AG08395 (cell line): ENCODE data around the gene KRT16.
"Not testable (repeated sequence)": the region's sequence is repeated elsewhere in the genome, so short reads cannot be mapped to it uniquely, and the experiment has no call there.

Experiments
- DNase-seq: peaks from one replicate; pipeline ENCODE4 v3.0.0; 2012; ENCODE audit warnings: mixed read lengths, low spot score

KRT16 gene

DNA sequence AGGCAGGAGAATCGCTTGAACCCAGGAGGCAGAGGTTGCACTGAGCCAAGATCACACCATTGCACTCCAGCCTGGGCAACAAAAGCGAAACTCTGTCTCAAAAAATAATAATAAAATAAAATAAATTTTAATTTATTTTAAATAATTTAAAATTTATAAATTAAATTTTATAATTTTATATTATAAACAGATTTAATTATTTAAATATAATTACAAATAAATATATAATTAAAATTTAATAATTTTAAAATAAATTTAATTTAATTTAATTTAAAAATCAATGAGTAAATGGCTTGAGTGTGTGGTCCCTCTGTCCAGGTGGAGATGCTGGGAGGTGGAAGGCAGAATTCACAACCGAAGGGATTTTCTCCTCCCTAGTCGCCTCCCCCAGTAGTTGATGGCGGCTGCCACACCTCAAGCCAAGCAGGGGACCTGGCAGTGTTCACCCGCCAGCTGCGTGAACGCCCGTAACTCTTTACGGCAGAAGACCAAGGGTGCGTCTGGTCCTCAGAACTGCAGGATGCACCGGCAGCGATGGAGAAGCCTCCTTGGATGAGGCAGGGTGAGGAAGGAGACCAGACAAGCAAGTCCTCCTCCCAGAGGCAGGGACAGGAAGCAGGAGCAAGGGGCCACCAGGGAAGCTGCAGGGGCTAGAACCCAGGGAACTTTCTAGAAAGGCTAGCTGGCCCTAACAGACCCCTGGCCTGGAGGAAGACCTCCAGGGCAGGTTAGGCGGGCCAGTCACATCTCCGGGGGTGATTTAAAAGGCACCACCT is 34.7 kb upstream of the KRT16 start:
- no peak for DNase-seq

GRCh38 chr17:41642252-41643156 is 29.9 kb upstream of the KRT16 start:
- no peak for DNase-seq

DNA sequence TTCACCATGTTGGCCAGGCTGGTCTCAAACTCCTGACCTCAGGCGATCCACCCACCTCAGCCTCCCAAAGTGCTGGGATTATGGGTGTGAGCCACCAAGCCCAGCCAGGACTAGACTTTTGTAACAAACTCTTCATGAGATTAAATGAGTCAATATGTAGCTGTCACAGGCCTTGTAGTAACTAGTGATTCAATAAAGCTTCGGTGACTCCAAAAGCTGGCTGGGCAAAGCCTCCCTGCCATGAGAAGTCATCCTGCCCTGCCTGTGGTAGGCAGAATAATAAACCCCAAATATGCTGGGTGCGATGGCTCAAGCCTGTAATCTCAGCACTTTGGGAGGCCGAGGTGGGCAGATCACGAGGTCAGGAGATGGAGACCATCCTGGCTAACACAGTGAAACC is 28.0 kb upstream of the KRT16 start:
- DNase-seq: not testable (repeated sequence)

DNA sequence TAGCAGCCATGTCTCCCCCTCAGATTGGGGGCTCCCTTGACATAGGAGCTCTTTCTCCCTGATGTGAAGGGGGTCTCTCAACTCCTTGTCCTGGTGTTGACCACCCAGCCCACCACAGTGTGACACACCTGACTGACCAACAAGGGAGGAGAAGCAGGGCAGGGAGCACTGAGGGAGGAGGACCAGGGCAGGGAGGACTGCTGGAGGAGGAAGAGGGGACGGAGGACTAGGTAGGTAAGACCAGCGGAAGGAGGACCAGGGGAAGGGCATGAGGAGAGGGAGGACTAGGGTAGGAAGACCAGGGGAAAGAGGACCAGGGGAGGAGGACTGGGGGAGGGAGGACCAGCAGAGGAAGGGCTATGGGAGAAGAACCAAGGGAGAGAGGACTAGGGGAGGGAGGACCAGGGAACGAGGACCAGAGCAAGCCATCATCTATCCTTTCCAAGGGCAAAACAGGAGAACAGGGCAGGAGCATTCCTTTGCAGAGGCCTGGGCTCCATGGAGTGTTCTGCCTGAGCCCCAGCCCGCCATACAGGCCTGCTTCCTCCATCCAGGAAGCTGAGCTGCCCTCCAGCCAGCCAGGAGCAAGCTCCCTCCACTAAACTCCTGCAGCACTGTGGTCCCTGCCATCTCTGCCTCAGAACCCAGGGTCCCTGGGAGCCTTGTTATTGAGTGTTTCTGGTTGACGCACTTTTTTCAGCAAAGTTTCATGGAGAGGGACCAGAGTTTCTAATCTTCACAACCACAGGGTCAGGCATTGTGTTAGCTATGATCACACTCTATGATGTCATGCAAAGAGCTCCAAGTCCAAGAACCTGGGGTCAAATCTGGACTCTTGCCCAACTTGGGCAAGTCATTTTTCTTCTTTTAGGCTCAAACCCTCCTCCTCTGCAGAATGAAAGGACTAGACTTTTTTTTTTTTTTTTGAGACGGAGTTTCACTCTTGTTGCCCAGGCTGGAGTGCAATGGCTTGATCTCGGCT is 27.2 kb upstream of the KRT16 start:
- DNase-seq: no peak

GRCh38 chr17:41638941-41639340 is 26.4 kb upstream of the KRT16 start:
- DNase-seq: no peak

DNA sequence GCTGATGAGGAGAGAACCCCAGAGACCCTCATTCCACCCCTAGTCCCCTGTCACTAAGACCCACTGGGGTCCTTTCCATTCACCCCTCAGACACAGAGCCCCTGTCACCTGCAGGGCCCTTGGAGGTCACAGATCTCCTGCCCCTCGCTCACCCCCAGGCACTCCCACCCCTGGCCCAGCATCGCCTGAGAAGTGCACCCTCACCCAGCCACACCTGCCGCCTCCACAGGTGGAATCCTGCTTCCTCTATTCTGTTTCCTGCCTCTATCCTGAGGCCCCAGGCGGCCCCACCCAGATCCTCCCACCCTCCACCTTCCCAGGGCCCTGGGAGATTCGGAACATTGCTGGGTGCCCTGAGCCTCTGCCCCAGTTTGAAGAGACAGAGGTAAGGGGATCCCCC is 25.6 kb upstream of the KRT16 start:
- no peak for DNase-seq

- DNase-seq: no peak
Observed at GRCh38 chr17:41636652-41637051, 24.1 kb upstream of the KRT16 start.

- DNase-seq: peak; percentile 32
Observed at GRCh38 chr17:41635121-41636097, 22.8 kb upstream of the KRT16 start.

DNA sequence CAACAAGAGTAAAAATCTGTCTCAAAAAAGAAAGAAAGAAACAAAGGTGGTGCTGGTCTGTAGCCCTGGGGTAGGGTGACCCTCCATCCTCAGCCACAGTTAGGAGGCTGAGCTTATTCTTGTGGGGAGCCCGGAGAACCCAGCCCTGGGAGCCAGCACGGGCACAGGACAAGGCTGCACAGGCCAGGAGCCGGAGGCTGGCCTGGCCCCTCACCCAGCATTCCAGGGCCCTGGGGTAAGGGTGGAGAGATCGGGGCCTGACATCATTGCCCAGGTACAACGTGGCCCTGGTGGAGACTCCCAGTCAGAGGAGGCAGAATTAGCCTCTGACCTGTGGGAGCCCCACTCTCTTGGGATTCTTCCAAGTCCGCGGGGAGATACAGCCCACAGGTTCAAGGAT is 22.1 kb upstream of the KRT16 start:
- no peak for DNase-seq

DNA sequence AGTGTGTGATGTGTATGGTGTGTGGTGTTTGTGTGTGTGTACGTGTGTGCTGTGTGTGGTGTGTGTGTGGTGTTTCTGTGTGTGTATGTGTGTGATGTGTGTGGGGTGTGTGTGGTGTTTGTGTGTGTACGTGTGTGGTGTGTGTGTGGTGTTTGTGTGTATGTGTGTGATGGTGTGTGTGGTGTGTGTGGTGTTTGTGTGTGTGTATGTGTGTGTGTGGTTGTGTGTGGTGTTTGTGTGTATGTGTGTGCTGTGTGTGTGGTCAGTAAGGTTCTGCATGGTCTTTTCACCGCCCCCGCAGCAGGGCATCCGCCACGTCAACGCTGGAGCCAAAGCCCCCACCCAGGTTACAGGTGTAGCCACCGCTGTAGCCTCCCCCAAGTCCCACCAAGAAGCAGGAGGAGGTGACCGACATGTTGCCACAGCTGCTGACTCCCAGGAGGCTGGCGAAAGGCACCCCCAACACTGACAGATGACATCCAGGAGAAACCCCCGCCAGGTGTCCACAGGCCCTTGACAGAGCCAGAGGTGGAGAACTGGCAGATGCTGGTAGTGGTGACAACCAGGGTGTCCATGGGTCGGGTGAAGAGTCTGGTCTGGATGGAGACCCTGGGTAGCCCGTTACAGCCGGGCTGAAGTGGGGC is 21.1 kb upstream of the KRT16 start:
- DNase-seq: no peak

- no peak for DNase-seq
Observed at GRCh38 chr17:41632482-41633105, 20.0 kb upstream of the KRT16 start.

GRCh38 chr17:41631898-41632285 is 19.3 kb upstream of the KRT16 start:
- no peak for DNase-seq

DNA sequence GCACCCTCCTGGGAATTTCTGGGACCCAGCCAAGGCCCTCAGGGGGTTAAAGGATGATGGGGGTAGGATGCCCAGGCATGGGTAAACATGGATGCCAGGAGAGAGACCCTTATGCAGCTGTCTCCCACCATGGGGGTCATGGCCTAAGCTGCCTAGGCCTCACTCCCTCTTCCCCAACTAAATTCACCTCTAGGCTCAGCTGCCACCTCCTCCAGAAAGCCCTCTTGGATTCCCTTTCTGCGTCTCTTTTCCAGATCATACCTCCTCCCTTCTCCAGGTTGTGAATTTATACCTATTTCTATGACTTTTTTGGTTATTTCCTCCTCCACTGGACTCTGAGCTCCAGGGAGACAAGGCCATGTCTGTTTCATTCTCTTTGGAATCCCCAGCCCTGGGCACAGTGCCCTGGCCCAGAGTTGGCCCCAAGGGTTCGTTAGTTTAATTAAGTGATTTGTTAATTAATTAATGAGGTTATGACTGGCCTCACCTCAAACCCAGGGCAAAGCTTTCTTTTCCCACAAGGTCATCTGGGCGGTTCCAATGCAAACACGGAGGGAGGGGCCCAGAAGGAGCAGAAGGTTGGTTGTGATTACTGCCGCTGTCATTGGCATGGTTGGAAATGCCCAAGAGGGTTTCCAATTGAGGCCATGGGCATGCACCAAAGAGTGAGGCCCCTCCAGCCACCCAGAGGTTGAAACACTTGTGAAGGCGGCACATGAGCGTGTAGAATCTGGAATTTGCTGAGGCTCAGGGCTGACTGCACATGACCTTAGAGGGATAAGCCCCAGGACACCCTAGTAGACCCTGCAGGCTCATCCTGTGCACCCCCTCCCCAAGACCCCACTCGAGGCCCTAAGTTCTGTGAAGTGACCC is 18.7 kb upstream of the KRT16 start:
- DNase-seq: no peak

- no peak for DNase-seq
Observed at GRCh38 chr17:41629826-41630670, 17.5 kb upstream of the KRT16 start.

- DNase-seq: no peak
Observed at GRCh38 chr17:41629316-41629715, 16.7 kb upstream of the KRT16 start.

GRCh38 chr17:41628621-41629255 is 16.2 kb upstream of the KRT16 start:
- DNase-seq: not testable (repeated sequence)

GRCh38 chr17:41628073-41628370 is 15.5 kb upstream of the KRT16 start:
- DNase-seq: not testable (repeated sequence)
